Measurements from ENCODE around the gene TRIM65.
"Not testable (repeated sequence)": the region's sequence is repeated elsewhere in the genome, so short reads cannot be mapped to it uniquely, and the experiment has no call there.

The TRIM65 gene

GRCh38 chr17:75872434-75873351, 24.1 kb downstream of the TRIM65 start:
- TF ChIP-seq EZH2 (IDR thresholded peaks at IDR 0.05; ENCODE audit: borderline replicate concordance, low read length), result no peak
- TF ChIP-seq CTCF (IDR thresholded peaks at IDR 0.05; ENCODE audit: low read length), result no peak
- no peaks in the 10 kb centered on the region for H3K9me2 ChIP-seq (ENCODE audit: low read depth, low read length)
- H3K27me3 ChIP-seq (ENCODE audit: insufficient read depth, low read length), result no peaks in the 10 kb centered on the region
- H3K4me1 ChIP-seq (ENCODE audit: insufficient read depth, low read length, severe bottlenecking), result peaks cover 31% of the 10 kb centered on the region
- no peaks in the 10 kb centered on the region for H3K9me3 ChIP-seq (ENCODE audit: low read length)
- no peak overlapping the region for H3K4me2 ChIP-seq (ENCODE audit: low read length)
- H3K79me2 ChIP-seq (ENCODE audit: insufficient read depth, low read length), result no peaks in the 10 kb centered on the region
- no peak overlapping the region for H3K9ac ChIP-seq (ENCODE audit: low read length)
- H3K27ac ChIP-seq (ENCODE audit: low read depth, low read length, poor library complexity, severe bottlenecking), result no peak overlapping the region
- no peaks in the 10 kb centered on the region for H3F3A ChIP-seq (ENCODE audit: insufficient read depth, low read length)
- H3K4me3 ChIP-seq (ENCODE audit: low read depth, low read length, poor library complexity, severe bottlenecking), result no peak overlapping the region
- no peak overlapping the region for H2AFZ ChIP-seq (ENCODE audit: low read length)
- H4K20me1 ChIP-seq (ENCODE audit: insufficient read depth, low read length), result no peaks in the 10 kb centered on the region
- H3K36me3 ChIP-seq (ENCODE audit: insufficient read depth, low read length), result no peaks in the 10 kb centered on the region

GRCh38 chr17:75870228-75870627, 26.5 kb downstream of the TRIM65 start:
- not testable (repeated sequence) for H4K20me1 ChIP-seq (ENCODE audit: insufficient read depth, low read length); H3K9ac ChIP-seq (ENCODE audit: low read length); H3K27me3 ChIP-seq (ENCODE audit: insufficient read depth, low read length); H3F3A ChIP-seq (ENCODE audit: insufficient read depth, low read length); H3K27ac ChIP-seq (ENCODE audit: low read depth, low read length, poor library complexity, severe bottlenecking); H3K36me3 ChIP-seq (ENCODE audit: insufficient read depth, low read length); H3K4me1 ChIP-seq (ENCODE audit: insufficient read depth, low read length, severe bottlenecking); H3K4me2 ChIP-seq (ENCODE audit: low read length); H3K9me2 ChIP-seq (ENCODE audit: low read depth, low read length); H3K9me3 ChIP-seq (ENCODE audit: low read length); H3K79me2 ChIP-seq (ENCODE audit: insufficient read depth, low read length); H2AFZ ChIP-seq (ENCODE audit: low read length); H3K4me3 ChIP-seq (ENCODE audit: low read depth, low read length, poor library complexity, severe bottlenecking)

- no peak overlapping the region for H3K27ac ChIP-seq (ENCODE audit: low read depth, low read length, poor library complexity, severe bottlenecking)
- H2AFZ ChIP-seq (ENCODE audit: low read length), result no peak overlapping the region
- TF ChIP-seq CTCF (IDR thresholded peaks at IDR 0.05; ENCODE audit: low read length) (no peak), EZH2 (IDR thresholded peaks at IDR 0.05; ENCODE audit: borderline replicate concordance, low read length) (no peak)
Measured at GRCh38 chr17:75869282-75870141, 27.2 kb downstream of the TRIM65 start.

GRCh38 chr17:75868730-75869281, 27.9 kb downstream of the TRIM65 start:
- peaks cover 15% of the 10 kb centered on the region for H3K4me1 ChIP-seq (ENCODE audit: insufficient read depth, low read length, severe bottlenecking)
- not testable (repeated sequence) for H3K9me2 ChIP-seq (ENCODE audit: low read depth, low read length); H3K4me2 ChIP-seq (ENCODE audit: low read length); H3K36me3 ChIP-seq (ENCODE audit: insufficient read depth, low read length); H3K79me2 ChIP-seq (ENCODE audit: insufficient read depth, low read length); H3F3A ChIP-seq (ENCODE audit: insufficient read depth, low read length); H3K27ac ChIP-seq (ENCODE audit: low read depth, low read length, poor library complexity, severe bottlenecking); H2AFZ ChIP-seq (ENCODE audit: low read length); H3K9ac ChIP-seq (ENCODE audit: low read length); H3K4me3 ChIP-seq (ENCODE audit: low read depth, low read length, poor library complexity, severe bottlenecking); H3K27me3 ChIP-seq (ENCODE audit: insufficient read depth, low read length); H4K20me1 ChIP-seq (ENCODE audit: insufficient read depth, low read length); H3K9me3 ChIP-seq (ENCODE audit: low read length)

More at GRCh38 chr17:75869282-75870141, 27.2 kb downstream of the TRIM65 start:
- peaks cover 8% of the 10 kb centered on the region for H3K4me1 ChIP-seq (ENCODE audit: insufficient read depth, low read length, severe bottlenecking)
- H3F3A ChIP-seq (ENCODE audit: insufficient read depth, low read length), result no peaks in the 10 kb centered on the region
- no peak overlapping the region for H3K4me3 ChIP-seq (ENCODE audit: low read depth, low read length, poor library complexity, severe bottlenecking)
- no peak overlapping the region for H3K4me2 ChIP-seq (ENCODE audit: low read length)
- H3K9me3 ChIP-seq (ENCODE audit: low read length), result no peaks in the 10 kb centered on the region
- no peaks in the 10 kb centered on the region for H3K79me2 ChIP-seq (ENCODE audit: insufficient read depth, low read length)
- no peaks in the 10 kb centered on the region for H4K20me1 ChIP-seq (ENCODE audit: insufficient read depth, low read length)
- H3K9ac ChIP-seq (ENCODE audit: low read length), result no peak overlapping the region
- H3K36me3 ChIP-seq (ENCODE audit: insufficient read depth, low read length), result no peaks in the 10 kb centered on the region
- H3K27me3 ChIP-seq (ENCODE audit: insufficient read depth, low read length), result no peaks in the 10 kb centered on the region
- no peaks in the 10 kb centered on the region for H3K9me2 ChIP-seq (ENCODE audit: low read depth, low read length)

GRCh38 chr17:75865404-75866188, 31.2 kb downstream of the TRIM65 start:
- not testable (repeated sequence) for H3F3A ChIP-seq (ENCODE audit: insufficient read depth, low read length); H3K4me2 ChIP-seq (ENCODE audit: low read length); H3K36me3 ChIP-seq (ENCODE audit: insufficient read depth, low read length); H3K9me3 ChIP-seq (ENCODE audit: low read length); H3K79me2 ChIP-seq (ENCODE audit: insufficient read depth, low read length); H3K27ac ChIP-seq (ENCODE audit: low read depth, low read length, poor library complexity, severe bottlenecking); H3K27me3 ChIP-seq (ENCODE audit: insufficient read depth, low read length); H3K9ac ChIP-seq (ENCODE audit: low read length); H2AFZ ChIP-seq (ENCODE audit: low read length); H3K4me3 ChIP-seq (ENCODE audit: low read depth, low read length, poor library complexity, severe bottlenecking); H4K20me1 ChIP-seq (ENCODE audit: insufficient read depth, low read length); H3K9me2 ChIP-seq (ENCODE audit: low read depth, low read length)
- H3K4me1 ChIP-seq (ENCODE audit: insufficient read depth, low read length, severe bottlenecking), result peaks cover 11% of the 10 kb centered on the region

Measured in OCI-LY1 (cell line).